ENCODE data around the gene RNF31.
"Not testable (repeated sequence)": the region's sequence is repeated elsewhere in the genome, so short reads cannot be mapped to it uniquely, and the experiment has no call there.

RNF31 gene

DNA sequence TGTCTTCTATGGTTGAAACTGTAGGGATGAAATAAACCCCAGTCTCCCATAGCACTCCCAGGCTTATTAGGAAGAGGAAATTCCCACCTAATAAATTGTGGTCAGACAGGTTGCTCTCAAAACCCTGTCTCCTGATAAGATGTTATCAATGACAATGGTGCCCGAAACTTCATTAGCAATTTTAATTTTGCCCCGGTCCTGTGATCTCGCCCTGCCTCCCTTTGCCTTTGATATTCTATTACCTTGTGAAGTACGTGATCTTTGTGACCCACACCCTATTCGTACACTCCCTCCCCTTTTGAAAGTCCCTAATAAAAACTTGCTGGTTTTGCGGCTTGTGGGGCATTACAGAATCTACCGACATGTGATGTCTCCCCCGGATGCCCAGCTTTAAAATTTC, 55.2 kb downstream of the RNF31 start:
- DNase-seq (ENCODE audit: low read depth), result not testable (repeated sequence)

GRCh38 chr14:24203249-24203886, 56.1 kb downstream of the RNF31 start:
- DNase-seq (ENCODE audit: low read depth), result not testable (repeated sequence)

DNA sequence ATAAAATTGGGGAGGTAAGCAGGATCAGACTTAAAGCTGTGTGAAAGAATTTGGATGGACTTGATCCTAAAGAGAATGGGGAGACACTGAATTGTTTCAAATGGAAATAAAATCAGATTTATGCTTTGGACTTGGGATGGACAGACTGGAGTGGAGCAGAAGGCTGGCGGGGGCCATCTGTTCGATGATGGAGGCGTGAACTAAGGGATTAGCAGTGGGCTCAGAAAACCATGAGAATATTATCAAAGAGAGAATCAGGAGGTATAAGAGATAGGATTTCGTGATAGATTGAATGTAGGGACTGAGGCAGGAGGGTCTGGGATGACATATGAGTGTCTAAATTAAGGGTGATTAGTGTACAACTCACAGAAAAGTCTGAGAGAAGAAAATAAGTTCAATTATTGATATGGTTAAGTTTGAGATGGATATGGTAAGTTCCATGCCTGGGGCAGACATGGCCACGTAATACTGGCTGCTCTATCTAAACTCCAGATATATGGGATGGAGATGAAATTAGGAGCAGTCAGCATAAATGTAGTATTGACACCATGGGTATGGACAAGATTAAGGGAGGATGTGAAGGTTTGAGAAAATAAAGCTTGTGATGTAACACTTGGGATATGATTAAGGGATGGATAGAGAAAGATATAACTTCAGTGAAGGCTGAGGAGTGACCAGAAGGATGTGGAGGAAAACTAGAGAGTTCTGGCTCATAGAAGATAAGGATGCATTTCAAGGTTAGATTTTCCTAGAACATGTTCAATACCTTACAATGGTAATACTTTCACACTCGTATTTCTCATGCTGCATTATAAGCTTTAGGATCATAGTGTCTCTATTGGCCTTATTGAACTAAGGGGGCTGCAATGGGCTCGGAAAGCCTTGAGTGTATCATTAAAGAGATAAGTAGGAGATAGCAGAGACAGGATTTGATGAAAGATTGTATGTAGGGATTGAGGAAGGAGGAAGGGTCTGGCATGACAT, 57.2 kb downstream of the RNF31 start:
- DNase-seq (ENCODE audit: low read depth), result no peak

GRCh38 chr14:24206260-24207103, 59.2 kb downstream of the RNF31 start:
- DNase-seq (ENCODE audit: low read depth), result no peak

- no peak for DNase-seq (ENCODE audit: low read depth)
Measured at GRCh38 chr14:24207104-24207551, 59.8 kb downstream of the RNF31 start.

GRCh38 chr14:24207625-24208024, 60.3 kb downstream of the RNF31 start:
- DNase-seq (ENCODE audit: low read depth), result no peak

All from HS-5 (cell line).